ENCODE measurements around the gene TMTC1. TPM values are rescaled to one million over a fixed set of nuclear protein-coding genes. Genes with fewer than 3 reads are reported as not detected.

TMTC1 gene
- total RNA-seq, 1 donor from 2014 or later: 0.91 TPM

GRCh38 chr12:29578731-29579130 lies 205.0 kb downstream of the TMTC1 start:
- intact Hi-C loops (cut with micrococcal nuclease): no loop called here

- intact Hi-C loops (cut with micrococcal nuclease): no loop called here
Observed at GRCh38 chr12:29578070-29578469, 205.7 kb downstream of the TMTC1 start.

GRCh38 chr12:29574500-29574899 lies 209.2 kb downstream of the TMTC1 start:
- intact Hi-C loops (cut with micrococcal nuclease): no loop called here

GRCh38 chr12:29572938-29573337 lies 210.8 kb downstream of the TMTC1 start:
- intact Hi-C loops (cut with micrococcal nuclease): no loop called here

GRCh38 chr12:29572464-29572863 lies 211.3 kb downstream of the TMTC1 start:
- intact Hi-C loops (cut with micrococcal nuclease): no loop called here

- intact Hi-C loops (cut with micrococcal nuclease): no loop called here
Observed at GRCh38 chr12:29569132-29569757, 214.5 kb downstream of the TMTC1 start.

GRCh38 chr12:29566441-29566840 lies 217.3 kb downstream of the TMTC1 start:
- intact Hi-C loops (cut with micrococcal nuclease): no loop called here

GRCh38 chr12:29565727-29566126 lies 218.0 kb downstream of the TMTC1 start:
- intact Hi-C loops (cut with micrococcal nuclease): no loop called here

- intact Hi-C loops (cut with micrococcal nuclease): no loop called here
Observed at GRCh38 chr12:29564925-29565324, 218.8 kb downstream of the TMTC1 start.

GRCh38 chr12:29563636-29564035 lies 220.1 kb downstream of the TMTC1 start:
- intact Hi-C loops (cut with micrococcal nuclease): no loop called here

- intact Hi-C loops (cut with micrococcal nuclease): no loop called here
Observed at GRCh38 chr12:29563071-29563470, 220.7 kb downstream of the TMTC1 start.

- intact Hi-C loops (cut with micrococcal nuclease): no loop called here
Observed at GRCh38 chr12:29562110-29562804, 221.5 kb downstream of the TMTC1 start.

- intact Hi-C loops (cut with micrococcal nuclease): no loop called here
Observed at GRCh38 chr12:29561664-29562071, 222.1 kb downstream of the TMTC1 start.

GRCh38 chr12:29559198-29559597 lies 224.5 kb downstream of the TMTC1 start:
- intact Hi-C loops (cut with micrococcal nuclease): loop anchor here (10.0 kb wide), 1 partner anchor 336 kb away; no protein-coding TSS in a partner anchor

- intact Hi-C loops (cut with micrococcal nuclease): loop anchor here (10.0 kb wide), 1 partner anchor 338 kb away; no protein-coding TSS in a partner anchor
Observed at GRCh38 chr12:29556363-29556762, 227.4 kb downstream of the TMTC1 start.

- intact Hi-C loops (cut with micrococcal nuclease): loop anchor here (10.0 kb wide), 1 partner anchor 339 kb away; no protein-coding TSS in a partner anchor
Observed at GRCh38 chr12:29555451-29555850, 228.3 kb downstream of the TMTC1 start.

GRCh38 chr12:29552994-29553748 lies 230.6 kb downstream of the TMTC1 start:
- intact Hi-C loops (cut with micrococcal nuclease): loop anchor here (1.0 to 10.0 kb wide), 3 partner anchors 342 to 1291 kb away; no protein-coding TSS in a partner anchor

GRCh38 chr12:29552324-29552927 lies 231.3 kb downstream of the TMTC1 start:
- intact Hi-C loops (cut with micrococcal nuclease): loop anchor here (1.0 to 10.0 kb wide), 3 partner anchors 342 to 1292 kb away; no protein-coding TSS in a partner anchor

- intact Hi-C loops (cut with micrococcal nuclease): loop anchor here (1.0 to 10.0 kb wide), 3 partner anchors 343 to 1292 kb away; no protein-coding TSS in a partner anchor
Observed at GRCh38 chr12:29551812-29552211, 231.9 kb downstream of the TMTC1 start.

GRCh38 chr12:29547864-29548263 lies 235.9 kb downstream of the TMTC1 start:
- intact Hi-C loops (cut with micrococcal nuclease): no loop called here

GRCh38 chr12:29547151-29547632 lies 236.6 kb downstream of the TMTC1 start:
- intact Hi-C loops (cut with micrococcal nuclease): no loop called here
